ENCODE measurements around the gene PRG3.

DNA sequence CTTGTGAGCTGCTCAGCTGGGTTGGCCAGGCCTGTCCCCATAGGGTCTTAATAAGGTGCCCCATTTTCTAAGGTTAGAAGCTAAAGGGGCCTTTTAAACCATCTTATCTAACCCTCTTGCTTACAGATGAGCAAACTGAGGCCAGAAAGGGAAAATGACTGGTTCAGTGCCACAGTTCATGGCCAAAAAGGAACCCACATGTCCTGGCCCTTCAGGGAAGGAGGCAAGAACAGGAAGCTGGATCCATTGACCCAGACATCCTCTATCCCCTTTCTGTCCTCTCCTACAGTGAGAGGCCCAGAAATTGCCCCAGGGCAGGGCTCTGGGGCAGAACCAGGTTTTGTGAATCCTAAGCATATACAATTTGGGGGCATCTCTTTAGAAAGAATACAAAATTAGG lies 10.0 kb downstream of the PRG3 start:
- TF ChIP-seq, protein P1, sequence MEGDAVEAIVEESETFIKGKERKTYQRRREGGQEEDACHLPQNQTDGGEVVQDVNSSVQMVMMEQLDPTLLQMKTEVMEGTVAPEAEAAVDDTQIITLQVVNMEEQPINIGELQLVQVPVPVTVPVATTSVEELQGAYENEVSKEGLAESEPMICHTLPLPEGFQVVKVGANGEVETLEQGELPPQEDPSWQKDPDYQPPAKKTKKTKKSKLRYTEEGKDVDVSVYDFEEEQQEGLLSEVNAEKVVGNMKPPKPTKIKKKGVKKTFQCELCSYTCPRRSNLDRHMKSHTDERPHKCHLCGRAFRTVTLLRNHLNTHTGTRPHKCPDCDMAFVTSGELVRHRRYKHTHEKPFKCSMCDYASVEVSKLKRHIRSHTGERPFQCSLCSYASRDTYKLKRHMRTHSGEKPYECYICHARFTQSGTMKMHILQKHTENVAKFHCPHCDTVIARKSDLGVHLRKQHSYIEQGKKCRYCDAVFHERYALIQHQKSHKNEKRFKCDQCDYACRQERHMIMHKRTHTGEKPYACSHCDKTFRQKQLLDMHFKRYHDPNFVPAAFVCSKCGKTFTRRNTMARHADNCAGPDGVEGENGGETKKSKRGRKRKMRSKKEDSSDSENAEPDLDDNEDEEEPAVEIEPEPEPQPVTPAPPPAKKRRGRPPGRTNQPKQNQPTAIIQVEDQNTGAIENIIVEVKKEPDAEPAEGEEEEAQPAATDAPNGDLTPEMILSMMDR (IDR thresholded peaks at IDR 0.05; ENCODE audit: insufficient read depth, low read length, poor library complexity, severe bottlenecking), result no peak
- TF ChIP-seq EZH2phosphoT487 (conservative IDR thresholded peaks at IDR 0.05; ENCODE audit: low read length), result no peak
